IPS-18a (cell line): ENCODE results near the gene PSMG1.

Source experiments
- H3K27ac ChIP-seq: one replicate; pipeline ENCODE4 v1.5.1; 2013; ENCODE audit warnings: low read length
- H3K27me3 ChIP-seq: one replicate; pipeline ENCODE4 v1.6.1; 2013; ENCODE audit warnings: mild to moderate bottlenecking, low read length; ENCODE audit not compliant: control insufficient read depth, insufficient read depth
- H3K36me3 ChIP-seq: one replicate; pipeline ENCODE4 v1.6.1; 2013; ENCODE audit warnings: low read depth, low read length; ENCODE audit not compliant: control insufficient read depth
- H3K4me1 ChIP-seq: one replicate; pipeline ENCODE4 v1.6.1; 2013; ENCODE audit warnings: low read depth, low read length; ENCODE audit not compliant: control insufficient read depth
- H3K4me3 ChIP-seq: one replicate; pipeline ENCODE4 v1.5.1; 2013; ENCODE audit warnings: low read length
- H3K9ac ChIP-seq: one replicate; pipeline ENCODE4 v1.6.1; 2013; ENCODE audit warnings: mild to moderate bottlenecking, low read length, moderate library complexity
- H3K9me3 ChIP-seq: one replicate; pipeline ENCODE4 v1.6.1; 2013; ENCODE audit warnings: low read depth, low read length; ENCODE audit not compliant: control insufficient read depth

The PSMG1 gene

GRCh38 chr21:39186676-39187075 lies 3.4 kb upstream of the PSMG1 start:
- H3K36me3 ChIP-seq = no peaks in the 10 kb centered on the region
- no peak overlapping the region for H3K9ac ChIP-seq
- H3K4me1 ChIP-seq = peaks cover 12% of the 10 kb centered on the region
- H3K27me3 ChIP-seq = peaks cover 12% of the 10 kb centered on the region
- no peak overlapping the region for H3K27ac ChIP-seq
- no peak overlapping the region for H3K4me3 ChIP-seq
- no peaks in the 10 kb centered on the region for H3K9me3 ChIP-seq

DNA sequence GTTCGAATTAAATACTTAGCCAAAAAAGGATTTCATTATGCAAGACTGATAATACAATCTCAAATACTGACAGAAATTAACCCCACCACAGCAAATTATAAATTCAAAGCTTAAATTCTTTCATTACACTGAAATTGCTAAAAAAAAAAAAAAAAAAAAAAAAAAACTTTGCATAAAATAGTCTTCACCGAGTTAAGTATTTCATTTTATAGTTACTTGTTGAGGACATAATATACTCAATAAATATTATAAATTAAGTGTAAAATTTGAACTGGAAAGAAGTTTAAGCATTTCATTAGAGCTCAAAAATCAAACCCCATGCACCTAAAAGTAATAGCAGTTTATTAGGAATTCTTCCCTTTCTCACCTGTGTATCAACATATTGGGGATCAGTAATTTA lies 1.9 kb upstream of the PSMG1 start:
- no peak overlapping the region for H3K9ac ChIP-seq
- H3K36me3 ChIP-seq = peaks cover 5% of the 10 kb centered on the region
- H3K9me3 ChIP-seq = no peaks in the 10 kb centered on the region
- H3K27ac ChIP-seq = no peak overlapping the region
- H3K4me3 ChIP-seq = no peak overlapping the region
- peaks cover 12% of the 10 kb centered on the region for H3K27me3 ChIP-seq
- peaks cover 12% of the 10 kb centered on the region for H3K4me1 ChIP-seq

GRCh38 chr21:39184050-39184980 lies 1.1 kb upstream of the PSMG1 start:
- Histone ChIP-seq H3K27me3 (peaks cover 12% of the 10 kb centered on the region), H3K9me3 (no peaks in the 10 kb centered on the region), H3K9ac (peak overlapping the region; percentile 88), H3K4me1 (peaks cover 12% of the 10 kb centered on the region), H3K36me3 (peaks cover 14% of the 10 kb centered on the region), H3K4me3 (peak overlapping the region; percentile 91), H3K27ac (no peak overlapping the region)

- H3K9me3 ChIP-seq = no peaks in the 10 kb centered on the region
- H3K27me3 ChIP-seq = peaks cover 12% of the 10 kb centered on the region
- H3K4me3 ChIP-seq = peak overlapping the region; percentile 91
- H3K27ac ChIP-seq = peak overlapping the region; percentile 51
- peaks cover 12% of the 10 kb centered on the region for H3K4me1 ChIP-seq
- peak overlapping the region; percentile 88 for H3K9ac ChIP-seq
- peaks cover 26% of the 10 kb centered on the region for H3K36me3 ChIP-seq
Measured at GRCh38 chr21:39182484-39183271, 573 bp downstream of the PSMG1 start.

DNA sequence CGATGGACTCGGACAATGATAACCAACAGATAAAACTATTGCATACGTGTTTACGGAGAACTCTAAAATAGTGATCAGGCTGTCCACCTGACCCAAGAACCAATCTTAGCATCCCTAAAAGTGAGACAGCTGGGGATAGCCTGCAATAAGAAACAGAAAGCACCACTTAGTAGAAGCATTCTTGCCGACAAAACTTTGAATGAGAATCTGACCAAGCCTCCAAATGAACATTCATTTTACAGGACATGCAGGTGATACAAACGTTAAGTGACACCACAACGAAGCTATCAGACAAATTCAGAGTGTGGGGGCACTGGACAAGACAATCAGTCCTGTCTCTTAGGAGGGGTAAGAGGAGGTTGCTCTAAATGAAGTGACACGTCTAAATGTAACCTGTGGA lies 1.2 kb downstream of the PSMG1 start:
- Histone ChIP-seq H3K27me3 (peaks cover 12% of the 10 kb centered on the region), H3K9ac (peak overlapping the region; percentile 88), H3K27ac (no peak overlapping the region), H3K36me3 (peaks cover 26% of the 10 kb centered on the region), H3K9me3 (no peaks in the 10 kb centered on the region), H3K4me1 (peaks cover 12% of the 10 kb centered on the region), H3K4me3 (peak overlapping the region; percentile 91)

- H3K9ac ChIP-seq = no peak overlapping the region
- H3K27me3 ChIP-seq = peaks cover 12% of the 10 kb centered on the region
- H3K36me3 ChIP-seq = peaks cover 30% of the 10 kb centered on the region
- no peak overlapping the region for H3K27ac ChIP-seq
- no peaks in the 10 kb centered on the region for H3K9me3 ChIP-seq
- peaks cover 12% of the 10 kb centered on the region for H3K4me1 ChIP-seq
- peak overlapping the region; percentile 91 for H3K4me3 ChIP-seq
Measured at GRCh38 chr21:39181205-39181818, 1.9 kb downstream of the PSMG1 start.

- H3K9me3 ChIP-seq = no peaks in the 10 kb centered on the region
- no peak overlapping the region for H3K27ac ChIP-seq
- H3K27me3 ChIP-seq = peaks cover 12% of the 10 kb centered on the region
- no peak overlapping the region for H3K4me3 ChIP-seq
- H3K36me3 ChIP-seq = peaks cover 33% of the 10 kb centered on the region
- H3K4me1 ChIP-seq = peaks cover 12% of the 10 kb centered on the region
- H3K9ac ChIP-seq = no peak overlapping the region
Measured at GRCh38 chr21:39180429-39181019, 2.7 kb downstream of the PSMG1 start.

- H3K27ac ChIP-seq = no peak overlapping the region
- H3K9ac ChIP-seq = no peak overlapping the region
- peaks cover 46% of the 10 kb centered on the region for H3K36me3 ChIP-seq
- H3K27me3 ChIP-seq = peaks cover 12% of the 10 kb centered on the region
- no peaks in the 10 kb centered on the region for H3K9me3 ChIP-seq
- H3K4me1 ChIP-seq = peaks cover 7% of the 10 kb centered on the region
- H3K4me3 ChIP-seq = no peak overlapping the region
Measured at GRCh38 chr21:39178421-39178820, 4.8 kb downstream of the PSMG1 start.

- H3K36me3 ChIP-seq = peaks cover 51% of the 10 kb centered on the region
- no peak overlapping the region for H3K4me3 ChIP-seq
- no peak overlapping the region for H3K9ac ChIP-seq
- H3K4me1 ChIP-seq = no peaks in the 10 kb centered on the region
- H3K27me3 ChIP-seq = no peaks in the 10 kb centered on the region
- no peaks in the 10 kb centered on the region for H3K9me3 ChIP-seq
- H3K27ac ChIP-seq = no peak overlapping the region
Measured at GRCh38 chr21:39176271-39176709, 7.0 kb downstream of the PSMG1 start.

GRCh38 chr21:39175665-39176064 lies 7.6 kb downstream of the PSMG1 start:
- Histone ChIP-seq H3K36me3 (peaks cover 51% of the 10 kb centered on the region), H3K4me1 (no peaks in the 10 kb centered on the region), H3K9me3 (no peaks in the 10 kb centered on the region), H3K4me3 (no peak overlapping the region), H3K27ac (no peak overlapping the region), H3K9ac (no peak overlapping the region), H3K27me3 (no peaks in the 10 kb centered on the region)

DNA sequence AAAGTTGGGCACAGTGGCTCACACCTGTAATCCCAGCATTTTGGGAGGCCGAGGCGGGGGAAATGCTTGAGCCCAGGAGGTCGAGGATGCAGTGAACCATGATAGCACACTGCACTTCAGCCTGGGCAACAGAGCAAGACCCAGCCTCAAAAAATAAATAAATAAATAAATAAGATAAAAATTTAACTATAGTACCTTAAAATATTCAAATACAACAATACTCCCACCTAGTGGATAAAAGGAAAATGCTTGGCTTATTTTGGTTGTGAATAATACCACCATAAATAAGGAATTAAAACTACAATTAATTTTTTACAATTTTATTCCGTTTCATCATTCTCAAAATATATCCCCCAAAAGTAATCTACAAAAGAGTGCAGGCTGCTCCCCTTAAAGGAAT lies 8.1 kb downstream of the PSMG1 start:
- Histone ChIP-seq H3K27ac (no peak overlapping the region), H3K9ac (no peak overlapping the region), H3K4me3 (no peak overlapping the region), H3K27me3 (no peaks in the 10 kb centered on the region), H3K36me3 (peaks cover 46% of the 10 kb centered on the region), H3K9me3 (no peaks in the 10 kb centered on the region), H3K4me1 (no peaks in the 10 kb centered on the region)
